Ishikawa (cell line): ENCODE data around the gene PTPRQ.

Experiments
- EGR1 ChIP-seq: IDR thresholded peaks from 2 replicates; pipeline ENCODE4 v1.6.1; 2012
- NFIC ChIP-seq: IDR thresholded peaks from 2 replicates; pipeline ENCODE4 v1.6.1; 2012
- RAD21 ChIP-seq: IDR thresholded peaks from 2 replicates; pipeline ENCODE4 v1.6.1; 2012; ENCODE audit warnings: low read depth
- TAF1 ChIP-seq: IDR thresholded peaks from 2 replicates; pipeline ENCODE4 v1.6.1; 2012; ENCODE audit warnings: low read depth, mild to moderate bottlenecking
- TEAD4 ChIP-seq: IDR thresholded peaks from 2 replicates; pipeline ENCODE4 v1.6.1; 2012
- YY1 ChIP-seq: IDR thresholded peaks from 2 replicates; pipeline ENCODE4 v1.6.1; 2012; ENCODE audit warnings: low read depth
- ZBTB7A ChIP-seq: IDR thresholded peaks from 2 replicates; pipeline ENCODE4 v1.6.1; 2012; ENCODE audit warnings: low read depth

GRCh38 chr12:80401191-80401590 lies 42.8 kb upstream of the PTPRQ start:
- TF ChIP-seq TEAD4 (no peak), RAD21 (no peak), YY1 (no peak), NFIC (no peak), EGR1 (no peak), TAF1 (no peak), ZBTB7A (no peak)
